A549 (cell line): Measurements from ENCODE around the gene FUCA1.

Source experiments
- CTCF ChIP-seq: fragments of >200 bp; sonication (Bioruptor Twin); formaldehyde crosslinking; IDR thresholded peaks from 3 replicates; pipeline ENCODE4 v1.5.1; 2016
- EHMT2 ChIP-seq: fragments of 200-600 bp; sonication (generic); IDR thresholded peaks from 2 replicates; pipeline ENCODE4 v1.6.1; 2016; ENCODE audit warnings: antibody characterized with exemption, low read depth, mild to moderate bottlenecking, moderate library complexity
- EP300 ChIP-seq, 2 experiments: fragments of >200 bp; sonication (Bioruptor Twin); formaldehyde crosslinking; IDR thresholded peaks; 2 replicates in 1 of 2; 3 replicates in 1 of 2; pipeline ENCODE4 v1.6.1; 2016 to 2017
- GATA3 ChIP-seq: IDR thresholded peaks from 2 replicates; pipeline ENCODE4 v1.6.1; 2012; ENCODE audit warnings: borderline replicate concordance
- HOXA7 ChIP-seq: fragments of 250-450 bp; sonication (Bioruptor Pico); IDR thresholded peaks from 2 replicates; pipeline ENCODE4 v1.5.0; 2020; ENCODE audit warnings: mild to moderate bottlenecking, moderate library complexity
- MAZ ChIP-seq: fragments of 150-350 bp; IDR thresholded peaks from 2 replicates; pipeline ENCODE4 v1.6.1; 2014; ENCODE audit warnings: antibody characterized with exemption, low read depth, low read length, borderline replicate concordance
- POLR2A ChIP-seq: IDR thresholded peaks from 2 replicates; pipeline ENCODE4 v1.6.1; 2012; ENCODE audit warnings: mild to moderate bottlenecking, low read length
- RAD21 ChIP-seq, 2 experiments: fragments of >200 bp in 1 of 2; sonication (Bioruptor Twin) in 1 of 2; formaldehyde crosslinking in 1 of 2; IDR thresholded peaks in 1 of 2; conservative IDR thresholded peaks in 1 of 2; 2 replicates in 1 of 2; 3 replicates in 1 of 2; pipeline ENCODE4 v1.6.1; 2012 to 2018; ENCODE audit warnings: inconsistent platforms in 1 of 2
- RCOR1 ChIP-seq: fragments of 150-350 bp; IDR thresholded peaks from 2 replicates; pipeline ENCODE4 v1.6.1; 2014; ENCODE audit warnings: antibody characterized with exemption, low read length, low read depth
- REST ChIP-seq: fragments of 200-600 bp; sonication (generic); IDR thresholded peaks from 2 replicates; pipeline ENCODE4 v1.6.1; 2016; ENCODE audit warnings: antibody characterized with exemption, mild to moderate bottlenecking, moderate library complexity
- TP53 ChIP-seq: fragments of 250-450 bp; sonication (Bioruptor Pico); IDR thresholded peaks from 2 replicates; pipeline ENCODE4 v1.5.0; 2021; ENCODE audit warnings: mild to moderate bottlenecking, moderate library complexity
- ZNF302 ChIP-seq: fragments of 250-450 bp; sonication (Bioruptor Pico); IDR thresholded peaks from 2 replicates; pipeline ENCODE4 v1.9.0; 2021; ENCODE audit warnings: inconsistent platforms, mild to moderate bottlenecking, moderate library complexity

GRCh38 chr1:23814016-23814415 lies 54.1 kb downstream of the FUCA1 start:
- TF ChIP-seq CTCF (no peak), EP300 (IDR thresholded peaks at IDR 0.05) (no peak), RAD21 (conservative IDR thresholded peaks at IDR 0.05 in 1 of 2, IDR thresholded peaks at IDR 0.05 in 1 of 2) (no peak), EHMT2 (no peak), ZNF302 (CRISPR knock-in tag) (no peak), GATA3 (no peak), POLR2A (no peak), REST (no peak), RCOR1 (no peak), HOXA7 (CRISPR knock-in tag) (no peak), MAZ (no peak), TP53 (CRISPR knock-in tag) (no peak)
